IMR-90 (cell line): ENCODE measurements around the gene CHN2. TPM values are rescaled to one million over a fixed set of nuclear protein-coding genes. Genes with fewer than 3 reads are reported as not detected.

Experiments used
- ATAC-seq: fragments of 200-7000 bp; cut with Tn5 transposase; 2 replicates; pipeline ENCODE4 v1.9.1; 2020; ENCODE audit warnings: low read depth, mild to moderate bottlenecking, moderate library complexity
- BruUV-seq: library from RNA; stranded (reverse); fragments of 400-500 nt; replicated peaks from 2 replicates; lab custom pipeline; 2021; lab: Mats Ljungman, UMichigan
- CTCF ChIA-PET: fragments of 300-600 bp; formaldehyde crosslinking; extraction: SDS; loops from one replicate; lab custom pipeline; 2021; ENCODE audit warnings: antibody characterized with exemption; lab: Yijun Ruan, JAX
- POLR2A ChIA-PET: fragments of 300-600 bp; sonication (Branson Sonifier 250); formaldehyde crosslinking; loops from one replicate; lab custom pipeline; 2022; ENCODE audit warnings: antibody characterized with exemption; ENCODE audit not compliant: unreplicated experiment; lab: Charles Lee
- DNase-seq: peaks from one replicate; pipeline ENCODE4 v3.0.0; 2013
- H2AFZ ChIP-seq: replicated peaks from 2 replicates; pipeline ENCODE3; 2013; ENCODE audit warnings: low read length, mild to moderate bottlenecking; ENCODE audit not compliant: poor library complexity
- H2AK5ac ChIP-seq: 2 replicates; pipeline ENCODE4 v1.6.1; 2013; ENCODE audit warnings: low read depth, low read length, inconsistent platforms
- H2AK9ac ChIP-seq: replicated peaks from 2 replicates; pipeline ENCODE3; 2013; ENCODE audit warnings: mild to moderate bottlenecking, low read depth, low read length, moderate library complexity; ENCODE audit not compliant: poor library complexity
- H2BK120ac ChIP-seq: 2 replicates; pipeline ENCODE4 v1.6.1; 2013; ENCODE audit warnings: low read depth, low read length, inconsistent platforms
- H2BK15ac ChIP-seq: 3 replicates; pipeline ENCODE4 v1.6.1; 2013; ENCODE audit warnings: low read depth, low read length, inconsistent platforms
- H2BK20ac ChIP-seq: 2 replicates; pipeline ENCODE4 v1.6.1; 2013; ENCODE audit warnings: low read depth, mild to moderate bottlenecking, inconsistent platforms, low read length, moderate library complexity
- H2BK5ac ChIP-seq: 2 replicates; pipeline ENCODE4 v1.6.1; 2013; ENCODE audit warnings: mild to moderate bottlenecking, low read depth, low read length, inconsistent platforms; ENCODE audit not compliant: poor library complexity, severe bottlenecking
- H3K14ac ChIP-seq: replicated peaks from 2 replicates; pipeline ENCODE4 v1.6.1; 2013; ENCODE audit warnings: low read depth, low read length, inconsistent platforms
- H3K18ac ChIP-seq: 2 replicates; pipeline ENCODE4 v1.6.1; 2013; ENCODE audit warnings: low read depth, low read length, control low read depth
- H3K23ac ChIP-seq: 2 replicates; pipeline ENCODE4 v1.6.1; 2013; ENCODE audit warnings: low read depth, low read length, inconsistent platforms
- H3K27ac ChIP-seq: 2 replicates; pipeline ENCODE4 v1.5.1; 2013; ENCODE audit warnings: mild to moderate bottlenecking, control low read depth, low read length; ENCODE audit not compliant: insufficient read depth
- H3K27me3 ChIP-seq: 2 replicates; pipeline ENCODE4 v1.6.1; 2013; ENCODE audit warnings: low read length; ENCODE audit not compliant: control insufficient read depth, insufficient read depth
- H3K36me3 ChIP-seq: 2 replicates; pipeline ENCODE4 v1.6.1; 2013; ENCODE audit warnings: low read length, mixed read lengths; ENCODE audit not compliant: control insufficient read depth, insufficient read depth
- H3K4ac ChIP-seq: 2 replicates; pipeline ENCODE4 v1.6.1; 2013; ENCODE audit warnings: low read depth, low read length, inconsistent platforms
- H3K4me1 ChIP-seq: 2 replicates; pipeline ENCODE4 v1.6.1; 2013; ENCODE audit warnings: low read length, mixed read lengths; ENCODE audit not compliant: control insufficient read depth, insufficient read depth
- H3K4me2 ChIP-seq: 2 replicates; pipeline ENCODE4 v1.6.1; 2013; ENCODE audit warnings: low read depth, mild to moderate bottlenecking, control low read depth, low read length, moderate library complexity
- H3K4me3 ChIP-seq: 2 replicates; pipeline ENCODE4 v1.5.1; 2013; ENCODE audit warnings: low read depth, mild to moderate bottlenecking, control low read depth, low read length, moderate library complexity; ENCODE audit not compliant: insufficient read depth
- H3K56ac ChIP-seq: 2 replicates; pipeline ENCODE4 v1.6.1; 2013; ENCODE audit warnings: low read length, inconsistent platforms; ENCODE audit not compliant: insufficient read depth; ENCODE audit errors: extremely low read depth
- H3K79me1 ChIP-seq, 2 experiments: 2 replicates each; pipeline ENCODE4 v1.6.1; 2013; ENCODE audit warnings: low read length in 2 of 2, inconsistent platforms in 1 of 2, low read depth in 1 of 2
- H3K9ac ChIP-seq: 2 replicates; pipeline ENCODE4 v1.6.1; 2013; ENCODE audit warnings: low read depth, low read length, control low read depth
- H3K9me1 ChIP-seq: 2 replicates; pipeline ENCODE4 v1.6.1; 2013; ENCODE audit warnings: low read length, inconsistent platforms; ENCODE audit not compliant: insufficient read depth
- H3K9me3 ChIP-seq: 2 replicates; pipeline ENCODE4 v1.6.1; 2013; ENCODE audit warnings: low read length; ENCODE audit not compliant: control insufficient read depth, insufficient read depth
- H4K20me1 ChIP-seq: 2 replicates; pipeline ENCODE4 v1.6.1; 2013; ENCODE audit warnings: low read length, inconsistent platforms; ENCODE audit not compliant: insufficient read depth
- H4K5ac ChIP-seq: 2 replicates; pipeline ENCODE4 v1.6.1; 2013; ENCODE audit warnings: mild to moderate bottlenecking, low read depth, low read length, control low read depth
- H4K8ac ChIP-seq, 2 experiments: 2 replicates each; pipeline ENCODE4 v1.6.1; 2013; ENCODE audit warnings: low read depth in 2 of 2, low read length in 2 of 2, control low read depth in 1 of 2, inconsistent platforms in 1 of 2
- H4K91ac ChIP-seq: 2 replicates; pipeline ENCODE4 v1.6.1; 2013; ENCODE audit warnings: low read depth, low read length, inconsistent platforms; ENCODE audit not compliant: insufficient read depth
- BHLHE40 ChIP-seq: fragments of 150-350 bp; IDR thresholded peaks from 2 replicates; pipeline ENCODE4 v1.6.1; 2016; ENCODE audit warnings: mild to moderate bottlenecking, low read depth, low read length
- CEBPB ChIP-seq: IDR thresholded peaks from 2 replicates; pipeline ENCODE4 v1.6.1; 2012; ENCODE audit warnings: low read depth, low read length, improper control_type of control experiment
- CHD1 ChIP-seq: IDR thresholded peaks from 2 replicates; pipeline ENCODE4 v1.6.1; 2012; ENCODE audit warnings: low read depth, low read length, improper control_type of control experiment
- CTCF ChIP-seq: conservative IDR thresholded peaks from 2 replicates; pipeline ENCODE4 v1.5.1; 2012; ENCODE audit warnings: mild to moderate bottlenecking, low read depth, low read length, improper control_type of control experiment
- MAFK ChIP-seq: IDR thresholded peaks from 2 replicates; pipeline ENCODE4 v1.6.1; 2012; ENCODE audit warnings: low read depth, low read length, improper control_type of control experiment
- MAZ ChIP-seq: IDR thresholded peaks from 2 replicates; pipeline ENCODE4 v1.6.1; 2012; ENCODE audit warnings: low read depth, mild to moderate bottlenecking, low read length, improper control_type of control experiment, moderate library complexity, borderline replicate concordance
- MXI1 ChIP-seq: IDR thresholded peaks from 2 replicates; pipeline ENCODE4 v1.6.1; 2012; ENCODE audit warnings: low read depth, mild to moderate bottlenecking, low read length, moderate library complexity, borderline replicate concordance
- NFE2L2 ChIP-seq: fragments of 150-350 bp; IDR thresholded peaks from 2 replicates; pipeline ENCODE4 v1.6.1; 2016; ENCODE audit warnings: low read depth, mild to moderate bottlenecking, low read length
- POLR2A ChIP-seq: IDR thresholded peaks from 2 replicates; pipeline ENCODE4 v1.6.1; 2012; ENCODE audit warnings: mild to moderate bottlenecking, low read depth, low read length
- RCOR1 ChIP-seq: IDR thresholded peaks from 2 replicates; pipeline ENCODE4 v1.6.1; 2012; ENCODE audit warnings: mild to moderate bottlenecking, low read length, improper control_type of control experiment; ENCODE audit not compliant: insufficient replicate concordance
- RFX5 ChIP-seq: IDR thresholded peaks from 2 replicates; pipeline ENCODE4 v1.8.0; 2012; ENCODE audit warnings: low read depth, mild to moderate bottlenecking, low read length, moderate library complexity
- SMC3 ChIP-seq: fragments of 150-350 bp; IDR thresholded peaks from 2 replicates; pipeline ENCODE4 v1.6.1; 2016; ENCODE audit warnings: low read depth, mild to moderate bottlenecking, antibody characterized with exemption, low read length, moderate library complexity
- WGBS, 2 experiments: methylation state at CpG; one replicate each; pipeline versions ENCODE4 v1.1.5 to v1.1.7; 2013; ENCODE audit warnings: missing lambda C conversion rate in 2 of 2; ENCODE audit not compliant: insufficient read length in 1 of 2; ENCODE audit errors: extremely low coverage in 2 of 2; 5-methylcytosine and 5-hydroxymethylcytosine counted together
- dilution Hi-C: fragments of 300-500 bp; cut with HindIII; formaldehyde crosslinking; loops from one replicate; pipeline ENCODE4 v1.14.3; 2018; ENCODE audit warnings: low sequenced_read_pairs; ENCODE audit not compliant: unreplicated experiment
- in situ Hi-C: fragments of 300-500 bp; cut with MboI; formaldehyde crosslinking; loops from 3 replicates; pipeline ENCODE4 v1.14.3; 2019; ENCODE audit warnings: low sequenced_read_pairs, inconsistent platforms, mixed read lengths
- intact Hi-C: fragments of 100-400 bp; cut with micrococcal nuclease; formaldehyde crosslinking; loops from 2 replicates; pipeline ENCODE4 v1.10.0; 2022
- polyA plus RNA-seq, 3 experiments: library from polyadenylated mRNA; depleted of rRNA; stranded (reverse); fragments of >200 nt; gene quantifications; 2 replicates each; pipeline ENCODE4 v1.2.3, GENCODE V29; 2012; ENCODE audit warnings: low replicate concordance in 1 of 3
- total RNA-seq: library from RNA; depleted of rRNA; stranded (reverse); fragments of >200 nt; gene quantifications from 2 replicates; pipeline ENCODE4 v1.2.3, GENCODE V29; 2012
- TF ChIP-seq, protein P1 (sequence below): fragments of 150-350 bp; IDR thresholded peaks from 2 replicates; pipeline ENCODE4 v1.6.1; 2017; ENCODE audit warnings: mild to moderate bottlenecking, antibody characterized with exemption, low read length, low read depth
- TF ChIP-seq, protein P2 (sequence below): fragments of 150-350 bp; IDR thresholded peaks from 2 replicates; pipeline ENCODE4 v1.6.1; 2016; ENCODE audit warnings: low read depth, mild to moderate bottlenecking, low read length, moderate library complexity, borderline replicate concordance

CHN2 gene
- total and polyA plus RNA-seq, 2 of the 4 experiments (the other 2 are of a cell fraction): not detected

- H3K4me2 ChIP-seq: no peak overlapping the region
- H2BK5ac ChIP-seq: no peak overlapping the region
- in situ Hi-C loops (no loop called here), intact Hi-C loops (no loop called here), dilution Hi-C loops (no loop called here)
- no peaks in the 10 kb centered on the region for H3K36me3 ChIP-seq
- no peak for DNase-seq
- no peak overlapping the region for H2BK120ac ChIP-seq
- no peak overlapping the region for H2BK20ac ChIP-seq
- H3K9me3 ChIP-seq: no peaks in the 10 kb centered on the region
- H3K4me3 ChIP-seq: no peak overlapping the region
- H3K9me1 ChIP-seq: no peaks in the 10 kb centered on the region
- no peak overlapping the region for H4K91ac ChIP-seq
- no peak overlapping the region for H2AK9ac ChIP-seq
- H4K8ac ChIP-seq: no peak overlapping the region
- no peak overlapping the region for H3K4ac ChIP-seq
- no peak for ATAC-seq
- no peak overlapping the region for H2AK5ac ChIP-seq
- no peaks in the 10 kb centered on the region for H3K27me3 ChIP-seq
- BruUV-seq: no TSS peak
- H3K23ac ChIP-seq: no peak overlapping the region
- H3K14ac ChIP-seq: no peak overlapping the region
- no peak for TF ChIP-seq POLR2A
- TF ChIP-seq RFX5: no peak
- TF ChIP-seq RCOR1: no peak
- no peak for TF ChIP-seq SMC3
- no peak for TF ChIP-seq MAFK
- no peak for TF ChIP-seq CEBPB
- no peak for TF ChIP-seq MXI1
- TF ChIP-seq MAZ: no peak
- TF ChIP-seq NFE2L2: no peak
- no peak for TF ChIP-seq CTCF
- no peak for TF ChIP-seq BHLHE40
- TF ChIP-seq, protein P1, sequence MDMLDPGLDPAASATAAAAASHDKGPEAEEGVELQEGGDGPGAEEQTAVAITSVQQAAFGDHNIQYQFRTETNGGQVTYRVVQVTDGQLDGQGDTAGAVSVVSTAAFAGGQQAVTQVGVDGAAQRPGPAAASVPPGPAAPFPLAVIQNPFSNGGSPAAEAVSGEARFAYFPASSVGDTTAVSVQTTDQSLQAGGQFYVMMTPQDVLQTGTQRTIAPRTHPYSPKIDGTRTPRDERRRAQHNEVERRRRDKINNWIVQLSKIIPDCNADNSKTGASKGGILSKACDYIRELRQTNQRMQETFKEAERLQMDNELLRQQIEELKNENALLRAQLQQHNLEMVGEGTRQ: no peak
- TF ChIP-seq, protein P2, sequence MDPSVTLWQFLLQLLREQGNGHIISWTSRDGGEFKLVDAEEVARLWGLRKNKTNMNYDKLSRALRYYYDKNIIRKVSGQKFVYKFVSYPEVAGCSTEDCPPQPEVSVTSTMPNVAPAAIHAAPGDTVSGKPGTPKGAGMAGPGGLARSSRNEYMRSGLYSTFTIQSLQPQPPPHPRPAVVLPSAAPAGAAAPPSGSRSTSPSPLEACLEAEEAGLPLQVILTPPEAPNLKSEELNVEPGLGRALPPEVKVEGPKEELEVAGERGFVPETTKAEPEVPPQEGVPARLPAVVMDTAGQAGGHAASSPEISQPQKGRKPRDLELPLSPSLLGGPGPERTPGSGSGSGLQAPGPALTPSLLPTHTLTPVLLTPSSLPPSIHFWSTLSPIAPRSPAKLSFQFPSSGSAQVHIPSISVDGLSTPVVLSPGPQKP: no peak
- TF ChIP-seq CHD1: no peak
- POLR2A ChIA-PET: no interaction called here
- H3K56ac ChIP-seq: no peak overlapping the region
- H3K27ac ChIP-seq: no peak overlapping the region
- H3K79me1 ChIP-seq: no peaks in the 10 kb centered on the region
- no peak overlapping the region for H3K18ac ChIP-seq
- H2BK15ac ChIP-seq: no peak overlapping the region
- H3K9ac ChIP-seq: no peak overlapping the region
- H4K20me1 ChIP-seq: no peaks in the 10 kb centered on the region
- H3K4me1 ChIP-seq: no peaks in the 10 kb centered on the region
- H2AFZ ChIP-seq: no peak overlapping the region
- WGBS, 2 experiments: no CpG with 5 or more reads among the region's 4 CpGs
- no peak overlapping the region for H4K5ac ChIP-seq
- CTCF ChIA-PET: no interaction called here
These were observed 159.8 kb downstream of the CHN2 start for GRCh38 chr7:29354340-29354739.
